A549 (cell line): ENCODE measurements around the gene TPCN1. TPM values are rescaled to one million over a fixed set of nuclear protein-coding genes. Genes with fewer than 3 reads are reported as not detected.

Source experiments
- ATAC-seq, 2 experiments: fragments of 200-7000 bp in 1 of 2; fragments of >200 bp in 1 of 2; cut with Nextera tagmentation in 1 of 2; cut with Tn5 transposase in 1 of 2; 3 replicates each; pipeline versions ENCODE4 v1.8.0 to v1.9.1; 2018 to 2020; ENCODE audit warnings: mild to moderate bottlenecking in 1 of 2, moderate library complexity in 1 of 2
- CTCF ChIA-PET: fragments of 300-600 bp; sonication (Branson Sonifier 250); formaldehyde crosslinking; extraction: SDS; loops from one replicate; lab custom pipeline; 2021; ENCODE audit warnings: antibody characterized with exemption, inconsistent platforms; lab: Yijun Ruan, JAX
- POLR2A ChIA-PET: fragments of 350-600 bp; formaldehyde crosslinking; extraction: SDS; loops from one replicate; lab custom pipeline; 2021; ENCODE audit warnings: antibody characterized with exemption, inconsistent platforms; lab: Yijun Ruan, JAX
- DNase-seq, 2 experiments: peaks; one replicate each; pipeline versions ENCODE4 v3.0.0 to v3.0.0-alpha.2; 2011 to 2016; ENCODE audit warnings: low read depth in 1 of 2, low spot score in 1 of 2
- FAIRE-seq: peaks from 2 replicates; lab custom pipeline; 2011; peaks lifted over from hg19 to GRCh38; lab: Jason Lieb, UNC
- H3K27ac ChIP-seq, 2 experiments: fragments of >200 bp; sonication (Bioruptor Twin); formaldehyde crosslinking; 3 replicates each; pipeline ENCODE4 v1.5.1; 2016 to 2017
- H3K4me1 ChIP-seq: fragments of >200 bp; sonication (Bioruptor Twin); formaldehyde crosslinking; 3 replicates; pipeline ENCODE4 v1.6.1; 2016
- H3K4me2 ChIP-seq: fragments of >200 bp; sonication (Bioruptor Twin); formaldehyde crosslinking; 3 replicates; pipeline ENCODE4 v1.6.1; 2016
- H3K4me3 ChIP-seq: fragments of >200 bp; sonication (Bioruptor Twin); formaldehyde crosslinking; 3 replicates; pipeline ENCODE4 v1.5.1; 2016
- H3K9me3 ChIP-seq: fragments of >200 bp; sonication (Bioruptor Twin); formaldehyde crosslinking; 3 replicates; pipeline ENCODE4 v1.6.1; 2016
- CHD2 ChIP-seq: fragments of 150-350 bp; IDR thresholded peaks from 2 replicates; pipeline ENCODE4 v1.6.1; 2014; ENCODE audit warnings: low read length; ENCODE audit not compliant: partially characterized antibody
- CHD4 ChIP-seq: fragments of 200-600 bp; sonication (generic); IDR thresholded peaks from 2 replicates; pipeline ENCODE4 v1.6.1; 2016; ENCODE audit warnings: antibody characterized with exemption, mild to moderate bottlenecking, borderline replicate concordance
- EHMT2 ChIP-seq: fragments of 200-600 bp; sonication (generic); IDR thresholded peaks from 2 replicates; pipeline ENCODE4 v1.6.1; 2016; ENCODE audit warnings: antibody characterized with exemption, low read depth, mild to moderate bottlenecking, moderate library complexity
- EP300 ChIP-seq, 2 experiments: fragments of >200 bp; sonication (Bioruptor Twin); formaldehyde crosslinking; IDR thresholded peaks; 2 replicates in 1 of 2; 3 replicates in 1 of 2; pipeline ENCODE4 v1.6.1; 2016 to 2017
- FOSB ChIP-seq: fragments of 250-450 bp; sonication (Bioruptor Pico); IDR thresholded peaks from 2 replicates; pipeline ENCODE4 v1.5.0; 2020; ENCODE audit warnings: mild to moderate bottlenecking, moderate library complexity
- FOSL2 ChIP-seq, 2 experiments: fragments of 450-650 bp in 1 of 2; fragments of >200 bp in 1 of 2; sonication (Bioruptor Twin) in 1 of 2; formaldehyde crosslinking; IDR thresholded peaks; 2 replicates each; pipeline versions ENCODE4 v1.5.0 to v1.6.1; 2016 to 2020; ENCODE audit warnings: mild to moderate bottlenecking in 1 of 2, moderate library complexity in 1 of 2
- FOXS1 ChIP-seq: fragments of 250-450 bp; sonication (Bioruptor Pico); IDR thresholded peaks from 2 replicates; pipeline ENCODE4 v1.5.0; 2020; ENCODE audit warnings: mild to moderate bottlenecking, moderate library complexity
- HOXA7 ChIP-seq: fragments of 250-450 bp; sonication (Bioruptor Pico); IDR thresholded peaks from 2 replicates; pipeline ENCODE4 v1.5.0; 2020; ENCODE audit warnings: mild to moderate bottlenecking, moderate library complexity
- HOXB13 ChIP-seq: fragments of 250-450 bp; sonication (Bioruptor Pico); IDR thresholded peaks from 2 replicates; pipeline ENCODE4 v1.5.0; 2020; ENCODE audit warnings: low read depth, mild to moderate bottlenecking, moderate library complexity
- JUN ChIP-seq, 2 experiments: fragments of >200 bp; sonication (Bioruptor Twin); formaldehyde crosslinking; IDR thresholded peaks; 2 replicates in 1 of 2; 3 replicates in 1 of 2; pipeline ENCODE4 v1.6.1; 2016 to 2017
- MAZ ChIP-seq: fragments of 150-350 bp; IDR thresholded peaks from 2 replicates; pipeline ENCODE4 v1.6.1; 2014; ENCODE audit warnings: antibody characterized with exemption, low read depth, low read length, borderline replicate concordance
- NR3C1 ChIP-seq: fragments of >200 bp; sonication (Bioruptor Twin); formaldehyde crosslinking; IDR thresholded peaks from 3 replicates; pipeline ENCODE4 v1.6.1; 2017
- PHF8 ChIP-seq: fragments of 200-600 bp; sonication (generic); IDR thresholded peaks from 2 replicates; pipeline ENCODE4 v1.6.1; 2016; ENCODE audit warnings: low read depth, mild to moderate bottlenecking, antibody characterized with exemption, moderate library complexity, borderline replicate concordance
- RAD21 ChIP-seq, 2 experiments: fragments of >200 bp in 1 of 2; sonication (Bioruptor Twin) in 1 of 2; formaldehyde crosslinking in 1 of 2; IDR thresholded peaks in 1 of 2; conservative IDR thresholded peaks in 1 of 2; 2 replicates in 1 of 2; 3 replicates in 1 of 2; pipeline ENCODE4 v1.6.1; 2012 to 2018; ENCODE audit warnings: inconsistent platforms in 1 of 2
- RCOR1 ChIP-seq: fragments of 150-350 bp; IDR thresholded peaks from 2 replicates; pipeline ENCODE4 v1.6.1; 2014; ENCODE audit warnings: antibody characterized with exemption, low read length, low read depth
- RNF2 ChIP-seq: fragments of 200-600 bp; sonication (generic); IDR thresholded peaks from 2 replicates; pipeline ENCODE4 v1.6.1; 2016; ENCODE audit warnings: low read depth, mild to moderate bottlenecking, antibody characterized with exemption, moderate library complexity, borderline replicate concordance
- ZC3H11A ChIP-seq: fragments of 450-650 bp; IDR thresholded peaks from 2 replicates; pipeline ENCODE4 v1.6.1; 2014; ENCODE audit warnings: antibody characterized with exemption, mild to moderate bottlenecking
- ZFP36 ChIP-seq: fragments of 450-650 bp; IDR thresholded peaks from 2 replicates; pipeline ENCODE4 v1.6.1; 2014; ENCODE audit warnings: borderline replicate concordance; ENCODE audit not compliant: partially characterized antibody
- ZSCAN20 ChIP-seq: fragments of 250-450 bp; sonication (Bioruptor Pico); IDR thresholded peaks from 2 replicates; pipeline ENCODE4 v1.8.0; 2022; ENCODE audit warnings: mild to moderate bottlenecking, moderate library complexity
- WGBS: methylation state at CpG from one replicate; pipeline ENCODE4 v1.1.6; 2017; ENCODE audit errors: missing lambda C conversion rate; 5-methylcytosine and 5-hydroxymethylcytosine counted together
- polyA plus RNA-seq, 4 experiments: library from polyadenylated mRNA; depleted of rRNA in 3 of 4; stranded (reverse); fragments of >200 nt; fragmentation: RNase III in 1 of 4; extraction: RNeasy Plus Mini Kit Qiagen cat#74134 plus additional on column Dnase treatment in 1 of 4; gene quantifications; 2 replicates in 3 of 4; 3 replicates in 1 of 4; pipeline ENCODE4 v1.2.3, GENCODE V29; 2011 to 2017
- TF ChIP-seq, protein P1 (sequence below): fragments of >200 bp; sonication (Bioruptor Twin); formaldehyde crosslinking; IDR thresholded peaks from 3 replicates; pipeline ENCODE4 v1.6.1; 2016
- TF ChIP-seq, protein P2 (sequence below): IDR thresholded peaks from 2 replicates; pipeline ENCODE4 v1.6.1; 2012; ENCODE audit warnings: low read depth, borderline replicate concordance
- TF ChIP-seq, protein P3 (sequence below): fragments of >200 bp; sonication (Bioruptor Twin); formaldehyde crosslinking; IDR thresholded peaks from 2 replicates; pipeline ENCODE4 v1.6.1; 2016

The TPCN1 gene
- polyA plus RNA-seq, 2 of the 4 experiments (the other 2 are of a cell fraction), result 21.9 to 24.1 TPM

DNA sequence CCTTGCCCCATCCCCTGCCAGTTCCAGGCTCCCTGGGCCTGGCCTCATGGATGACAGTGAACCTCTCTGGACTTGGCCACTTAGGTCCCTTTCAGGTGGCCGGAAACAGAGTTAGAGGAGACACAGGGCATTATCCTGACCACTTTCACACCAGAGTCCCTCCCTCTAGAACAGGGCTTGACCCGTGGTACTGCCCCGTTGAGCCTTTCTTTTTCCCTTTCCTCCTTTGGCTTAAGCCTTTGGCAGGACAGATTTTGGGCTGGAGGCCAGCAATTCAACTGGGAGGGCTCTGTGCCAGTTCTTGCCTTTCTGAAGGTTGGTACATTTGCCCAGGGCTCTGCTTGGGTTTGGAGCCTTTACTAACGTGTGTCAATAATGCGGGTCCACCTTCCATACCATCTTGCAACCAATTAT lies 22.8 kb downstream of the TPCN1 start:
- no peak for DNase-seq
- no peak for FAIRE-seq
- CTCF ChIA-PET, result no interaction called here

DNA sequence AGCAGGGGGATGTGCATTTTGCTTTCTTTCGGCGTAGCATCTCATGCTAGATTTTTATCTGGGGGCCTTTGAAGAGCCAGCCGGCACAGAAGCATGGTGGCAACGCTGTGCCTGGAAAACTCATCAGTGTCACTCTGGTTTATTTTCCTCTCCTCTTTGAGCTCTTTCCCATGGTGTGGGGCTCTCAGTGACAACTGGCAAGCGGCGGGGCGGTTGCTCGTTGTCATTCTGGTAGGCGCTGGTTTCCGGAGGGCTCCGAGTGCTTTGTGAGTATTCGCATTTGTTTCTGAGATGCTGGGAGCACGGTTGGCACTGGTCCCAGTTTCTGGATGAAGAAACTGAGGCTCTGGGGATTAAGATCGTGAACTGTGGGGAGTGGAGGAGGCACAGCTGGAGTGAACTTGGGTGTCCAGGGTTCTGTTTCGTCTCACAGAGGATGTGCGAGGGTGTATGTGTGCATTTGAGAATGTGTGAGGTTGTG lies 23.3 kb downstream of the TPCN1 start:
- ChIA-PET POLR2A (no interaction called here), CTCF (no interaction called here)
- TF ChIP-seq FOSB (CRISPR knock-in tag) (no peak), FOXS1 (CRISPR knock-in tag) (no peak), RAD21 (conservative IDR thresholded peaks at IDR 0.05 in 1 of 2, IDR thresholded peaks at IDR 0.05 in 1 of 2) (no peak), HOXA7 (no peak)
- TF ChIP-seq, protein P1, sequence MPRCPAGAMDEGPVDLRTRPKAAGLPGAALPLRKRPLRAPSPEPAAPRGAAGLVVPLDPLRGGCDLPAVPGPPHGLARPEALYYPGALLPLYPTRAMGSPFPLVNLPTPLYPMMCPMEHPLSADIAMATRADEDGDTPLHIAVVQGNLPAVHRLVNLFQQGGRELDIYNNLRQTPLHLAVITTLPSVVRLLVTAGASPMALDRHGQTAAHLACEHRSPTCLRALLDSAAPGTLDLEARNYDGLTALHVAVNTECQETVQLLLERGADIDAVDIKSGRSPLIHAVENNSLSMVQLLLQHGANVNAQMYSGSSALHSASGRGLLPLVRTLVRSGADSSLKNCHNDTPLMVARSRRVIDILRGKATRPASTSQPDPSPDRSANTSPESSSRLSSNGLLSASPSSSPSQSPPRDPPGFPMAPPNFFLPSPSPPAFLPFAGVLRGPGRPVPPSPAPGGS, result no peak
- no peak for ATAC-seq
- Histone ChIP-seq H3K4me2 (no peak overlapping the region), H3K9me3 (no peaks in the 10 kb centered on the region), H3K4me1 (peaks cover 42% of the 10 kb centered on the region), H3K4me3 (no peak overlapping the region), H3K27ac (no peak overlapping the region; a peak in 1 of 6 replicates)
- DNase-seq, result no peak
- WGBS, result 93% methylated on average over 16 of the region's 16 CpGs
- no peak for FAIRE-seq

More for the DNA sequence above, 22.8 kb downstream of the TPCN1 start:
- WGBS, result 78% methylated on average over 5 of the region's 5 CpGs
- ATAC-seq, result no peak
- TF ChIP-seq CHD2 (no peak), ZC3H11A (no peak), JUN (IDR thresholded peaks at IDR 0.05) (no peak), EHMT2 (no peak), EP300 (IDR thresholded peaks at IDR 0.05) (no peak), FOSL2 (IDR thresholded peaks at IDR 0.05) (no peak), FOSL2 (CRISPR knock-in tag; IDR thresholded peaks at IDR 0.05) (no peak), FOXS1 (CRISPR knock-in tag) (no peak), ZFP36 (no peak), HOXB13 (no peak)
- no peak overlapping the region for H3K4me2 ChIP-seq
- H3K4me3 ChIP-seq, result no peak overlapping the region
- 0 out of 6 replicates have a peak overlapping the region, but pooled peaks of 1 of the 2 experiments have one; percentile 4 for H3K27ac ChIP-seq
- POLR2A ChIA-PET, result no interaction called here
- H3K4me1 ChIP-seq, result peaks cover 42% of the 10 kb centered on the region
- no peaks in the 10 kb centered on the region for H3K9me3 ChIP-seq

DNA sequence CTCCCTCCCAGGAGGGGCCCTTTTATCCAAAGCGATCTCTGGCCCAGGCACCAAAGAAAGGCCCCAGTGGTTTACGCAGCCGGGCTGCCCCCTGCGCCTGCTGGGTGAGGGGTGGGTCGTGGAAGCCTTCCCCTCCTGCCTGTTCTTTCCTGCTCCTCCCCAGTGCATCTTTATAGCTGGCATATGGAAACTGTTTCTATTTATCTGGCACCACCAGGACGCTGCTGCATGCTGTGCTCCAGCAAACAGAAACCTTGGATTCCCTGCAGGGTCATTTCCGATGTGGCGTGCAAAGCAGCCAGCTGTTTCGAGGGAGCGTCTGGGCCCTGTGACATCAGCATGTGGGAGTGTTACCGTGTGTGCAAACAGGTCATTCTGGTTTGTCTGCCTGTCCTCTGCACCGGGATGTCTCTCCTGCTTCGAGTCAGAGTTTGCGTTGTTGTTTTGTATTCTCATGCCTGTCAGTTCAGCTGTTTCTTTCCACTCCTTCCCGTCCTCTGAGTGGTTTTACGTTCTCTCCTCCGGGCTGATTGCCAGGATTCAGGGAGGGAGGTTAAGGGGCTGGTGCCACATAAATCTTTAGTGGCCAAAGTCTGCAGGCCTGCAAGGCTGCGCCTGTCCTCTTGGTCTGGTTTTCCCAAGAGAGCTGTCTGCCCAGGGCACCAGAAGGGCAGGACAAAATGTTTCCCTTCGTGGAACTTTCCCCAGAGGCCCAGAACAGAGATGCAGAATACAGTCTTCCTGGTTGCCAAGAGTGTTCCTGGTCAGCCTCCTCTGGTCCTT lies 24.6 kb downstream of the TPCN1 start:
- no peak for TF ChIP-seq CHD4
- no peak for TF ChIP-seq RAD21 (conservative IDR thresholded peaks at IDR 0.05 in 1 of 2, IDR thresholded peaks at IDR 0.05 in 1 of 2)
- TF ChIP-seq CHD2, result no peak
- TF ChIP-seq RNF2, result no peak
- TF ChIP-seq, protein P2, sequence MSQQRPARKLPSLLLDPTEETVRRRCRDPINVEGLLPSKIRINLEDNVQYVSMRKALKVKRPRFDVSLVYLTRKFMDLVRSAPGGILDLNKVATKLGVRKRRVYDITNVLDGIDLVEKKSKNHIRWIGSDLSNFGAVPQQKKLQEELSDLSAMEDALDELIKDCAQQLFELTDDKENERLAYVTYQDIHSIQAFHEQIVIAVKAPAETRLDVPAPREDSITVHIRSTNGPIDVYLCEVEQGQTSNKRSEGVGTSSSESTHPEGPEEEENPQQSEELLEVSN, result no peak
- TF ChIP-seq FOSL2 (IDR thresholded peaks at IDR 0.05), result no peak
- TF ChIP-seq FOSL2 (CRISPR knock-in tag; IDR thresholded peaks at IDR 0.05), result no peak
- TF ChIP-seq ZSCAN20, result no peak
- TF ChIP-seq NR3C1, result no peak
- TF ChIP-seq RCOR1, result no peak
- TF ChIP-seq, protein P3, sequence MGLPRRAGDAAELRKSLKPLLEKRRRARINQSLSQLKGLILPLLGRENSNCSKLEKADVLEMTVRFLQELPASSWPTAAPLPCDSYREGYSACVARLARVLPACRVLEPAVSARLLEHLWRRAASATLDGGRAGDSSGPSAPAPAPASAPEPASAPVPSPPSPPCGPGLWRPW, result no peak
- TF ChIP-seq MAZ, result no peak
- TF ChIP-seq EP300 (IDR thresholded peaks at IDR 0.05), result no peak
- TF ChIP-seq PHF8, result no peak
- no peak for TF ChIP-seq EHMT2
- TF ChIP-seq, all 56 proteins: peak for 0
- CTCF ChIA-PET, result interaction anchor here (1.8 kb wide), 1 partner anchor 24 kb away, joined by 6 read pairs; no protein-coding TSS in a partner anchor
- FAIRE-seq (no peak), ATAC-seq (peak; percentile 49 to 61; a peak in 5 of 6 replicates), DNase-seq (peak in 1 of 2 experiments; percentile 68)
- POLR2A ChIA-PET, result interaction anchor here (0.6 to 1.5 kb wide), 4 partner anchors 9 to 232 kb away, joined by 3 to 6 read pairs (median 4); no protein-coding TSS in a partner anchor
- Histone ChIP-seq H3K27ac (peak overlapping the region; percentile 15 to 39; a peak in 2 of 6 replicates), H3K4me2 (peak overlapping the region; percentile 54; the same call in 2 of the 3 replicates), H3K4me1 (peaks cover 41% of the 10 kb centered on the region), H3K9me3 (no peaks in the 10 kb centered on the region), H3K4me3 (no peak overlapping the region)
- 48% methylated on average over 19 of the region's 19 CpGs for WGBS
